GM18502 (cell line): Measurements from ENCODE around the gene HACL1.
"Not testable (repeated sequence)": the region's sequence is repeated elsewhere in the genome, so short reads cannot be mapped to it uniquely, and the experiment has no call there.

ENCODE experiments used
- ATAC-seq: cut with Tn5 transposase; IDR thresholded peaks from one replicate; pipeline ENCODE4 v1.9.1; 2021; ENCODE audit warnings: mild to moderate bottlenecking; ENCODE audit not compliant: unreplicated experiment, poor library complexity

The HACL1 gene

GRCh38 chr3:15630646-15631350 lies 29.4 kb upstream of the HACL1 start:
- peak; percentile 63 for ATAC-seq

DNA sequence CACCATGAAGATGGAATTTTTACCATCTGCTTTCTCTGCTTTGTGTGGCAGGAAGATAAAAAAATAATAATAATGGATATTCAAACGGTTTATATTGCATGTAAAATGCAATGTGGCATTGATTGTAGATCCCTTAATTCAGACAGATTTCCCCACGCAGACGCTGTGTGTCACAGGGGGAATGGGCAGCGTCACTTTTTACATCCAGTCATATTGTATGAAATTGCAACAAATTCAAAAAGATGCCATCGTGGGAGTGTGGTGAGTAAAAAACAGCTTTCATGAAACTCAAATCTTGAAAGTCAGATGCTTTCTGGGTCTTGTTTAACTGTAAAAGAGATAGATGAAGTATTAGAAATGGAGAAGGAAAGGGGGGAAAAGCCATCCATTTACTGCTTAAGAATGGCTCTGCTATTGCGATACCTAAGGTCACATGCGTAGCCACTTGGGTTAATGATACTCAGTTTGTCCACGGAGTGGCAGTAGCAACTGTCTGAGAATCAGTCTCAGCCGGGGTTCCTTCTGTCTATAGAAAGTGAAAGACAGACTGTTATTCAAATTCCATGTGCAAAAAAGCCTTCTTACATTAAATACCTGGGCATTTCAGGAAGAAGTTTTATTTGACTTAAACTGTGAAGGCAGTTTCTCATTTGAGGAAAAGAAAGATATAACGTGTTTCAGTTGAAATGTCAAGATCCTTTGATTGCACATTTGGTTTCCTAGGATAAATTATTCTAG lies 28.7 kb upstream of the HACL1 start:
- ATAC-seq: peak; percentile 96

DNA sequence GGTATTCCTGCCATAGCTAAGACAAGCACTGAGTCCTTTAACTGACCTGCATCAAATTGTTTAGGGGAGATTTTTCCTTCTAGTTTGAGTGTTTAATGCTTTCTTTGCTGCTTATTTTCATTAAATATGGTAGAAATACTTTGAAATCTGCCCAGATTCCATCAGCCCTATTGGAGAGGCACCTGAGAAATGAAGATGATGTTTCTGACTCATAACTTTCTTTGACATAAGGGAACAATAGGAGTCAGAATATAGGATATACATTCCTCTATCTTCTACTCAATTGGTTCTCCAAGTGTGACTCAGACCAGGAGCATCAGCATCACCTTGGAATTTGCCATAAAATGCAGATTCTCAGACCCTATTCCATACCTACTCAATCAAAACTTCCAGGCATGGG lies 27.6 kb upstream of the HACL1 start:
- ATAC-seq: no peak

DNA sequence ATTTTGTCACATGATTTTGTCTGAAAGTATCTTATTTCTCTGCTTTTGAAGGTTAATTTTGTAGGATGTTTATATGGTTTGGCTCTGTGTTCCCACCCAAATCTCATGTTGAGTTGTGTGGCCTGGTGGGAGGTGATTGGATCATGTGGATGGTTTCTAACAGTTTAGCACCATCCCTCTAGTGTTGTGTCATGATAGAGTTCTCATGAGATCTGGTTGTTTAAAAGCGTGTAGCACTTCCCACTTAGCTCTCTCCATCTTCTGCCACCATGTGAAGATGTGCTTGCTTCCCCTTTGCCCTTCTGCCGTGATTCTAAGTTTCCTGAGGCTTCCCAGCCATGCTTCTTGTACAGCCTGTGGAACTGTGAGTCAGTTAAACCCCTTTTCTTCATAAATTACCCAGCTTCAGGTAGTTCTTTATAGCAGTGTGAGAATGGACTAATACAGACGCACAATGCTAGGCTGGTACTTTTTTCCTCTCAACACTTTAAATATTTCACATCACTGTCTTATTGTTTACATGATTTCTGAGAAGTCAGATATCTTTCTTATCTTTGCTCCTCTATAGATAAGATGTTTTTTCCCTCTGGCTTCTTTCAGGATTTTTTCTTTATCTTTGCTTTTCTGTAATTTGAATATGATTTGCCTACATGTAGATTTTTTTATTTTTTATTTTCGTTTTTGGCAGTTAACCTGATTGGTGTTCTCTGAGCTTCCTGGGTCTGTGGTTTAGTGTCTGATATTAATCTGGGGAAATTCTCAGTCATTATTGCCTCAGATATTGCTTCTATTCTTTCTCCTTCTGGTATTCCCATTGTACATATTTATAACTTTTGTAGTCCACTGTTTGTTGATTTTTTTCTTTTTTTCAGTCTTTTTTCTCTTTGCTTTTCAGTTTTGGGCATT lies 22.4 kb upstream of the HACL1 start:
- ATAC-seq: no peak

- not testable (repeated sequence) for ATAC-seq
Observed at GRCh38 chr3:15619659-15620464, 18.5 kb upstream of the HACL1 start.

GRCh38 chr3:15616053-15616452 lies 14.7 kb upstream of the HACL1 start:
- no peak for ATAC-seq

DNA sequence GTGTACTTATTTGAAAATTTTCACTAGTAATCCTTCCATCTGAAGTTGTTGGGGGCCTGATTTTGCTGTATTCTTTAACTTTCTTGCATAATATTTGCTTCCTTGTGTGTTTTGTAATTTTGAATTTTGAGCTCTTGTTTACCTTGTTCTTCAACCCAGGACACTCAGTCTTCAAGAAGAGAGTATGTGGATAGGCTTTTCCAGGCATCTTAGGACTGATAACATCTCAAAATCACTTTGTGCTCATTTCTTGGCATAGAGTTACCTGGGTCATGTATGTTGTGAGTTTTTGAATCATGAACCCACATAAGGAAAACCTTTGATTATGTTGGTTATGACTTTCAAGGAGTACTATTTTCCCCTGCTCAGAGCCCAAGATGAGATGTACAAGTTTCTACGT lies 13.6 kb upstream of the HACL1 start:
- no peak for ATAC-seq

DNA sequence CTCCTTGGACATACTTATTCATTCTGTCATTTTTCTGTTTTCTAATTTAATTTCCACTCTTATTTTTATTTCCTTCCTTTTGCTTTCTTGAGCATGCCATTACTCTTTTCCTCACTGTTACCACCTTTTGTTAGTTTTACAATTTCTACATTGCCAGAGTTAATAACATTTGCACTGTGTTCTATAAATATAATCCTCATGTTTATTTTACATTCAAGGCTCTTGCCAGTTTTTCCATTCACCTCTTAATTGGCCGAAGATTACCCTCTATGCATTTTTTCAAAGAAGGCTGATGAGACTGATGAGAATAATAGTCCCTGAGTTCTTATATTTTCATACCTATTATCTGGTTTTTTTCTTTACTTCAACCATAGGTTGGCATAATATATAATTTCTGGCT lies 10.6 kb upstream of the HACL1 start:
- ATAC-seq: no peak

DNA sequence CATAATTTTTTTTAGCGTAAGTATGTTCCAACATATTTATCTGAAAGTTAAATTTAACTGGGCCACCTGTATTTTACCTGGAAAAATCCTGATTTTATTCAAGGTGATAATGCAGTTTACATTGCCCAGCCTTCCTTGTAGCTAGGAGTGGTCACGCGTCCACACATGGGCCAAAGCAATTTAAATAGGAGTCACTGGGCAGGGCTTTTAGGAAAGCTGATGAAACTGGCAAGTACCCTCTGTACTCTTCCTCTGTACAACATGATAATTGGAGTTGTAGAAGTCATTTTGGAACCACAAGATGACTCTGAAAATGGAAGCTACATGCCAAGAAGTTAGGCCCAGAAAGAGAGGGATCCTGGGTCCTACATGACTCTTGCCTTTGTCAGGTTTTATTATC lies 9.6 kb upstream of the HACL1 start:
- no peak for ATAC-seq

DNA sequence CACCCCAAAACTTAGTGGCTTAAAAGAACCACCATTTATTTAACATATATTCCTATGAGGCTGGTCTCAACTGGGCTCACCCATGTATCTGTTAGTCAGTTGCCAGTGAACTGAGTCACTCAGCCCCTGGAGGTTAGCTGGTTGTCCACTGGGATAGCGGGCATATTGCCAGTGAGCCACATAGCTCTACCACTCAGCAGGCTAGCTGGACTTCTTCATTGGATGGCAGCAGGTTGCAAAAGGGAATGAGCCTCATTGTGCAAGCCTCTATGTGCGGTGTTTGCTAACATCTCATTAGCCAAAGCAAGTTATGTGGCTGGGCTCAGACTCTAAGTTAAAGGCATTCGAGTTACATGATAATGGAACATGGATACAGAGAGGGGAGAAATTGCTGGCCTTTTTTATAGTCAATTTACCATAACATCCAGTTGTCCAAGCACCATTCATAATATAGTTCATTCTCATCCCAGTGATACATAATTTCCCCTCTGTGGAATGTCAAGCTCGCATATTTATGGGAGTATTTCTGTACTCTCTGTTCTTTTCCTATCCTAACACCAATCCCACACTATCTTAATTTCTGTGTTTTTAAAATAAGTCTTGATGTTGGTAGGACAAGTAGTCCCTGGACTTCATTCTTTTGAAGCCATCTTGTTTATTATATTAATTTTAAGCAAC lies 8.9 kb upstream of the HACL1 start:
- ATAC-seq: no peak

DNA sequence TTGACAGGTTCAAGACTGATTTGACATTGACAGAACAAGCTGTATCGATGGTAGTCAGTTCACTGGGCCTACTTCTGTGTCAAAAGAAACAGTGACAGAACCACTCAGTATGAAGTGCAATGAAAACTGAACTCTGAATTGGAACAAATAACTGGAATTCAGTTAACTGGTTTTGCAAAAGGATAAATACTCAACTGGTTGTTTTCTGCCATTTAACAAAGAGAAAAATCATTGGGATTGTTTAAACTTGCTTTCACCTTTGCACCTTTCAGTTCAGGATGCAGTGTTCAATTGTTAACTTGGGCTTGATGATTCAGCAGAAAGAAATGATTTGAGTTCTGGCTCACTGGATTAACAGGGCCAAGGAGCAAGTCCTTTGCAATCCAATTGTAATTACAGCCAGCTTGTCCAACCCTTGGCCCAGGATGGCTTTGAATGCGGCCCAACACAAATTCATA lies 5.1 kb upstream of the HACL1 start:
- no peak for ATAC-seq

DNA sequence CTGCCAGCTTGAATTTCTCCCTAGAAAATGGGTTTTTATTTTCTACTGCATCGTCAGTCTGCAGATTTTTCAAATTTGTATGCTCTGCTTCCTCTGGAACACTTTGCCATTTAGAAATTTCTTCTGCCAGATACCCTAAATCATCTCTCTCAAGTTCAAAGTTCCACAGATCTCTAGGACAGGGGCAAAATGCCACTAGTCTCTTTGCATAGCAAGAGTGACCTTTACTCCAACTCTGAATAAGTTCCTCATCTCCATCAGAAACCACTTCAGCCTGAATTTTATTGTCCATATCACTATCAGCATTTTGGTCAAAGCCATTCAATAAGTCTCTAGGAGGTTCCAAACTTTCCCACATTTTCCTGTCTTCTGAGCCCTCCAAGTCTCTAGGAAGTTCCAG lies 3.2 kb upstream of the HACL1 start:
- ATAC-seq: not testable (repeated sequence)

DNA sequence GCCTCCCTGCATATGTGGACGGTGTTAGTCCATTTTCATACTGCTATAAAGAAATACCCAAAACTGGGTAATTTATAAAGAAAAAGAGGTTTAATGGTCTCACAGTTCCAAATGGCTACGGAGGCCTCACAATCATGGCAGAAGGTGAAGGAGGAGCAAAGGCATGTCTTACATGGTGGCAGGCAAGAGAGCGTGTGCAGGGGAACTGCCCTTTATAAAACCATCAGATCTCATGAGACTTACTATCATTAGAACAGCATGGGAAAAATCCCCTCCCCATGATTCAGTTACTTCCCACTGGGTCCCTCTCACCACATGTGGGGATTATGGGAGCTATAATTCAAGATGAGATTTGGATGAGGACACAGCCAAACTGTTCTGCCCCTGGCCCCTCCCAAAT lies 1.4 kb upstream of the HACL1 start:
- not testable (repeated sequence) for ATAC-seq

GRCh38 chr3:15602146-15602536 lies 772 bp upstream of the HACL1 start:
- peak; percentile 18 for ATAC-seq

DNA sequence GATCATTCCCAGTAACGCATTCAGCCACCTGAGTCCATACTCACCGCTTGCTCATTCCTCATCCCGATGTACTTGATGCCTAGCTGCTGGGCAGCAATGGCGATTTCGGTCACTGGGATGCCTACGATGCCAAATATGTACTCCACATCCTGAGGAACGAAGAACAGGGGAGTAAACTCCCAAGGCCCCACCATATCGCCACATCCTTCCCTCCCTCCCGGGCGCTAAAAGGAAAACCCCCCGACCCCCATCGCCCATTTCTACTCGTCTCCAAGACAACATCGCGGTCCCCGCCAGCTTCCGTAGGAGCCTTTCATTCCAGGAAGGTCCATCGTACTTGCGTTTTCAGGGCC lies 347 bp downstream of the HACL1 start:
- ATAC-seq: peak; percentile 20

GRCh38 chr3:15595955-15596354 lies 5.4 kb downstream of the HACL1 start:
- no peak for ATAC-seq

DNA sequence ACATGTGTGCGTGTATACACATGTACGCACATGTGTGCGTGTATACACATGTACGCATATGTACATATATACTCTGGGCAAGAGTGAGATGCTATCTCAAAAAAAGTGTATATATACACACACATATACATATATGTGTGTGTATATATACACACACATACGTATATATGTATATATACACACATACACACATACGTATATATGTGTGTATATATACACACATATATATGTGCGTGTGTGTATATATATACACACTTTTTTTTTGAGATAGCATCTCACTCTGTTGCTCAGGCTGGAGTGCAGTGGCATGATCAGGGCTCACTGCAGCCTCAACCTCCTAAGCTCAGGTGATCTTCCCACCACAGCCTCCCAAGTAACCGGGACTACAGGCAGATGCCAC lies 8.4 kb downstream of the HACL1 start:
- no peak for ATAC-seq

GRCh38 chr3:15591928-15592327 lies 9.4 kb downstream of the HACL1 start:
- ATAC-seq: no peak

GRCh38 chr3:15591242-15591641 lies 10.1 kb downstream of the HACL1 start:
- ATAC-seq: no peak
